ENCODE data around the gene C1QTNF6.

- TF ChIP-seq, protein P1, sequence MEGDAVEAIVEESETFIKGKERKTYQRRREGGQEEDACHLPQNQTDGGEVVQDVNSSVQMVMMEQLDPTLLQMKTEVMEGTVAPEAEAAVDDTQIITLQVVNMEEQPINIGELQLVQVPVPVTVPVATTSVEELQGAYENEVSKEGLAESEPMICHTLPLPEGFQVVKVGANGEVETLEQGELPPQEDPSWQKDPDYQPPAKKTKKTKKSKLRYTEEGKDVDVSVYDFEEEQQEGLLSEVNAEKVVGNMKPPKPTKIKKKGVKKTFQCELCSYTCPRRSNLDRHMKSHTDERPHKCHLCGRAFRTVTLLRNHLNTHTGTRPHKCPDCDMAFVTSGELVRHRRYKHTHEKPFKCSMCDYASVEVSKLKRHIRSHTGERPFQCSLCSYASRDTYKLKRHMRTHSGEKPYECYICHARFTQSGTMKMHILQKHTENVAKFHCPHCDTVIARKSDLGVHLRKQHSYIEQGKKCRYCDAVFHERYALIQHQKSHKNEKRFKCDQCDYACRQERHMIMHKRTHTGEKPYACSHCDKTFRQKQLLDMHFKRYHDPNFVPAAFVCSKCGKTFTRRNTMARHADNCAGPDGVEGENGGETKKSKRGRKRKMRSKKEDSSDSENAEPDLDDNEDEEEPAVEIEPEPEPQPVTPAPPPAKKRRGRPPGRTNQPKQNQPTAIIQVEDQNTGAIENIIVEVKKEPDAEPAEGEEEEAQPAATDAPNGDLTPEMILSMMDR (IDR thresholded peaks at IDR 0.05 in 2 of 3, conservative IDR thresholded peaks at IDR 0.05 in 1 of 3; ENCODE audit: borderline replicate concordance in 1 of 3, insufficient read depth in 1 of 3, low read depth in 2 of 3, low read length in 2 of 3): no peak
- TF ChIP-seq TCF7L2 (IDR thresholded peaks at IDR 0.05; ENCODE audit: borderline replicate concordance, extremely low read depth, insufficient read depth, insufficient read length) (no peak), POLR2AphosphoS5 (IDR thresholded peaks at IDR 0.05; ENCODE audit: low read depth, low read length) (no peak), EZH2 (IDR thresholded peaks at IDR 0.05) (no peak), EGR1 (IDR thresholded peaks at IDR 0.05; ENCODE audit: low read depth) (no peak), POLR2A (IDR thresholded peaks at IDR 0.05; ENCODE audit: borderline replicate concordance, extremely low read depth, insufficient read depth, insufficient read length) (no peak), SIN3A (IDR thresholded peaks at IDR 0.05; ENCODE audit: low read depth) (no peak), MAX (IDR thresholded peaks at IDR 0.05) (no peak), FOSL1 (IDR thresholded peaks at IDR 0.05; ENCODE audit: low read depth) (no peak), EZH2phosphoT487 (IDR thresholded peaks at IDR 0.05; ENCODE audit: borderline replicate concordance) (no peak), RAD21 (IDR thresholded peaks at IDR 0.05; ENCODE audit: low read depth) (no peak), YY1 (IDR thresholded peaks at IDR 0.05; ENCODE audit: extremely low read depth, insufficient replicate concordance, low read depth, low read length) (no peak)
- TF ChIP-seq, protein P2, sequence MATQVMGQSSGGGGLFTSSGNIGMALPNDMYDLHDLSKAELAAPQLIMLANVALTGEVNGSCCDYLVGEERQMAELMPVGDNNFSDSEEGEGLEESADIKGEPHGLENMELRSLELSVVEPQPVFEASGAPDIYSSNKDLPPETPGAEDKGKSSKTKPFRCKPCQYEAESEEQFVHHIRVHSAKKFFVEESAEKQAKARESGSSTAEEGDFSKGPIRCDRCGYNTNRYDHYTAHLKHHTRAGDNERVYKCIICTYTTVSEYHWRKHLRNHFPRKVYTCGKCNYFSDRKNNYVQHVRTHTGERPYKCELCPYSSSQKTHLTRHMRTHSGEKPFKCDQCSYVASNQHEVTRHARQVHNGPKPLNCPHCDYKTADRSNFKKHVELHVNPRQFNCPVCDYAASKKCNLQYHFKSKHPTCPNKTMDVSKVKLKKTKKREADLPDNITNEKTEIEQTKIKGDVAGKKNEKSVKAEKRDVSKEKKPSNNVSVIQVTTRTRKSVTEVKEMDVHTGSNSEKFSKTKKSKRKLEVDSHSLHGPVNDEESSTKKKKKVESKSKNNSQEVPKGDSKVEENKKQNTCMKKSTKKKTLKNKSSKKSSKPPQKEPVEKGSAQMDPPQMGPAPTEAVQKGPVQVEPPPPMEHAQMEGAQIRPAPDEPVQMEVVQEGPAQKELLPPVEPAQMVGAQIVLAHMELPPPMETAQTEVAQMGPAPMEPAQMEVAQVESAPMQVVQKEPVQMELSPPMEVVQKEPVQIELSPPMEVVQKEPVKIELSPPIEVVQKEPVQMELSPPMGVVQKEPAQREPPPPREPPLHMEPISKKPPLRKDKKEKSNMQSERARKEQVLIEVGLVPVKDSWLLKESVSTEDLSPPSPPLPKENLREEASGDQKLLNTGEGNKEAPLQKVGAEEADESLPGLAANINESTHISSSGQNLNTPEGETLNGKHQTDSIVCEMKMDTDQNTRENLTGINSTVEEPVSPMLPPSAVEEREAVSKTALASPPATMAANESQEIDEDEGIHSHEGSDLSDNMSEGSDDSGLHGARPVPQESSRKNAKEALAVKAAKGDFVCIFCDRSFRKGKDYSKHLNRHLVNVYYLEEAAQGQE (IDR thresholded peaks at IDR 0.05; ENCODE audit: low read depth): no peak
Measured at GRCh38 chr22:37183432-37184379, 4.3 kb downstream of the C1QTNF6 start.

All from HCT116 (cell line).